HG03066 (cell line): Measurements from ENCODE around the gene ATXN10.
A peak's percentile ranks its signal among the peaks of the same experiment; 100 is the strongest.

Experiments used
- ATAC-seq: cut with Tn5 transposase; IDR thresholded peaks from one replicate; pipeline ENCODE4 v1.9.1; 2021; ENCODE audit warnings: low read depth; ENCODE audit not compliant: unreplicated experiment

ATXN10 gene

DNA sequence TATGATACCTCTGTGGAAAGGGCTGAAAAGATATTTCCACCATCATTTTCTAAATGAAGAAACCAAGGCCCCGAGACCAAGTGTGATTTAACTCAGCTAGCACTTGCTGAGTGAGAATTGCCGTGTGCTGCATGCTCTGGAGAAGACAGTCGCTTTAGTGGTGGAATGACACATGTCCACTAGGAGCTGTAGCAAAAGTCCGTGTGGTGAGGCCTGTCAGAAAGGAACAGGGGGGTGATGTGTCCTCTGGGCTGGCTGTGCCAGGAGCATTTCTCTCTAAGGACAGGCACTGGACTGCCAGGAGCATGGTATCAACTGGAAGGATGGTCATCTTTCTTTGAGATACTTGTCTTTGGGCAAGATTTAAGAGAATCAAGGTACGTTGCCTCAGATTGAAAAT, 72.8 kb downstream of the ATXN10 start:
- no peak for ATAC-seq

DNA sequence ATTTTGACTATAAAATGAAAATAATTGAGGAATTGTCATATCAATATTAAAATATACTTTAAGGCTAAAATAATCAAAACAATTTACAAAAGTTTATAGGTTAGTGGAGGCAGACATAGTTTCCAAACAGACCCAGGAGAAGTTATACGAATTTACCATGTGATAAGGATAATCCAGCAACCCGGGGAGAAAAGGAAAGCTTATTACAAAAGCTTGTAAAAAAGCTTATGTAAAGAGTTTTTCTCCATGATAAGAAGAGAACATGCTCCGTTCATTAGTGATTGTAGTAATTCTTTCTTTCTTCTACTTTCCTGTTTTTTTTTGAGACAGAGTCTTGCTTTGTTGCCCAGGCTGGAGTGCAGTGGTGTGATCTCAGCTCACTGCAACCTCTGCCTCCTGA, 79.0 kb downstream of the ATXN10 start:
- ATAC-seq, result no peak

DNA sequence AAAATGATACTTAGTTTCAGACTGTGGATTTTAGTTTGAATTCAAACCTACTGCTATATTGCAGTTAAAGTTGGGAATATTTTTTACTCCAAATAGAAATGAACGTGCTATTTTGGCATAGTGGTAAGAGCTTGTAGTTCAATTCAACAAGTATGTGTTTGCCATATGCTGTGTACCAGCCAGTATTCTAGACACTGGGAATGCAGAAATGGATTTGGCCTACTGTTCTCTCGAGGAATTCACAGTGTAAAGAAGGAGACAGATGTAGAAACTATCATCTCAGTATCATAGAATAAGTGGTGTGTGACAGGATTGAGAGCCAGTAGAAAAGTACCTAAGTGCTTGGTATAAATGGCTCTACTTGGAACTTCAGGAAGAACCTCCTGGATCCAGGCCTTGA, 80.4 kb downstream of the ATXN10 start:
- no peak for ATAC-seq

DNA sequence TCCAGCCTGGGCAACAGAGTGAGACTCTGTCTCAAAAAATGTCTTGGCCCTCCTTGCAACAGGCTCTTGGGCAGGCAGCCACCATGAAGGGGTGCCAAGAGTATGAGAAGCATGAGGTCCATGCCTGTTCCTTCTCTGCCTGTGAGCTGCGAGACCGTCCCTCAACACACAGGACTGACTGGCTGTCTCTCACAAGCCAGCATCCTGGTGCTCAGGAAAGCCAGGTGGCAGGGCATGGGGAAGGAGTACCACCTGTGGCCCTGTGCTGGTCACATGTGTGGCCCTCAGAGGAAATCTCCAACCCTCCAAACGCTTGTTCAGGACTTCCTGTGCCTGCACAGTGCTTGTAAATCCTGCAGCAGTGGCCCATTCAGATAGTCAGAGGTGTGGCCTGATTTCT, 83.2 kb downstream of the ATXN10 start:
- no peak for ATAC-seq

DNA sequence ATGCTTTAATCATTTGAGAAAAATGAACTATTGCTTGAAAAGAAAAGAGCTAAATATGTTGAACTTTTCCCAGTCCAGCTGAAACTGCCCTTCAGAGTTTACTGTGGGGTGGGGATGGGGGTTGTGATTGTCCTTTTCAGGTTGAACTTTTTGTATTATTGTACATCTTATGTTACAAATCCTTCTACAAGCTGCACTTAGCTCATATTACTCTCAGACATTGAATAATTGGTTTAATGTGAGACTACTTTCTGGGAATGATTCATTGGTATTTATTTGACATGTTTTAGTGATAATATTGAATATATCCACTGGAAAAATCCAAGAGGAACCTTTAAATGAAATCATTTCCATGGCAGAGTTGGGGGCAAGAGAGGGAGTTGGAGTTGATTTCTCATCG, 84.9 kb downstream of the ATXN10 start:
- no peak for ATAC-seq

DNA sequence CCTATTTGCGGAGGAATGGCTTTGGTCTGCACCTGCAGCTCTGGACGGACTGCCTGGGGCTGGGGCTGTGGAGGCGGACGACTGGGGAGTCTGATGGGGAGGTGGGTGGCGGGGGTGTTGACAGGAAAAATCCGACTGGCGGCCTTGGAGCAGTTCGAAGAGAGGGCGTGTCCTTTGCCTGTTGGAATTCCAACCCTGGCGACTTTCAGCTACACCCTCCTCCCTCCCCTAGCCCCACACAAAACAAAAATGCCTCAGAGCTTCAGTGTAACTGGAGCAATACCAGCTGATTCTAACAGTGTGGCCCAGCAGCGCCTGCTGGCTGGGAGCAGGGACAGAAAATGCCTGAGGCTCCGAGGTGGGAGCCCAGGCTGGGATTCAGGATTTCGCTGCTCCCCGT, 85.4 kb downstream of the ATXN10 start:
- ATAC-seq, result no peak

DNA sequence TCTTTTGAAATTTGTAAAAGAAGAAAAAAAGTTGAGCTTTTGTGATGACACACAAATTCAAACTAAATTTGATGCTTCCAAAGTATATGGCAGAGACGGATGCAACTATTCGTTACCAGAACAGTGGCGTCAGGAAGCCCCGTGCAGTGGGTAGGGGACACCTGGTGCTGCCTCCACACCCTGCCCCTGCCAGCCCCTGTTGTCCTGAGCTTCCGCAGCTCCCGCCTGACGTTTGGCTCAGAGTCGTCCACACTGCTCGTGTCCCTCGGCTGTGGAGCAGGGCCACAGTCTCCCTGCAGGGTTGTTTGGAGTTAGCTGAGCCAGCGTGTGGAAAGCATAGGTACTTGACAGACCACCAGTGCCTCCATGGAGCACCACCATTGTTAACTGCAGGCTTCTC, 86.3 kb downstream of the ATXN10 start:
- ATAC-seq, result no peak

DNA sequence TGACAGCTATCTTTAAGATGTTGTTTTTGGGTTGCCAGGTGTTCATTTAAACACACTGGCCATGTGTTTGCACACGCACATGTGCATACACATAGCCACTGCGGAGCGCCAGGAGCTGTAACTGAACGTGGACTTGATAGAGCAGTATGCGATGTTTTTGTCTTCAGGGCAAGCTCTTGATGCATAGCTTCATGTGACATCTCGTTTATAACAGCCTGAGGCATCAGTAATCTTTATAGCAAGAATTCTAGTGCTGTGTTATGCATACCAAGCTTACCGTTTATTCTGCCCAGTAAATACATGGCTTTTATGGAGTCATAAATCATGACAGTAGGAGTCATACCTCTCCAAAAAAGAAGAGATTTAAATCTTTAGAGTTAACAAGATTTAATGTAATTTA, 87.0 kb downstream of the ATXN10 start:
- no peak for ATAC-seq

DNA sequence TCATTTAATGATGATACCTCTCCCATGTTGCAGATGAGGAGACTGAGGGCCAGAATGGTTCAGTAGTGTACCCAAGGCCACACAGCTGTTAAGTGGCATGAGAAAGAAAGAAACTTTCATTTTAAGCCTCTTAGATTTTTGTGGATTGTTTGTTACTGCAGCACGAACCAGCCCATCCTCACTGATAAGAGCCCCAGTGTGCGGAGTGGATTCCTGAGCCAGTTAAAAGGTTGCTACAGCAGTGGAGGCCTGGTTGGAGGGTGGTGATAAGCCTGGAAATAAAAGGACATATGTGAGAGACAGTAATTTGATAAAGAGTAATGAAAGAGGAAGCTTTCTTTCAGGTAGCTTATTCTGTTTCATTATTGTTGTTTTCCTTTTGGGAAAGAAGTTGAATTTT, 89.0 kb downstream of the ATXN10 start:
- no peak for ATAC-seq

DNA sequence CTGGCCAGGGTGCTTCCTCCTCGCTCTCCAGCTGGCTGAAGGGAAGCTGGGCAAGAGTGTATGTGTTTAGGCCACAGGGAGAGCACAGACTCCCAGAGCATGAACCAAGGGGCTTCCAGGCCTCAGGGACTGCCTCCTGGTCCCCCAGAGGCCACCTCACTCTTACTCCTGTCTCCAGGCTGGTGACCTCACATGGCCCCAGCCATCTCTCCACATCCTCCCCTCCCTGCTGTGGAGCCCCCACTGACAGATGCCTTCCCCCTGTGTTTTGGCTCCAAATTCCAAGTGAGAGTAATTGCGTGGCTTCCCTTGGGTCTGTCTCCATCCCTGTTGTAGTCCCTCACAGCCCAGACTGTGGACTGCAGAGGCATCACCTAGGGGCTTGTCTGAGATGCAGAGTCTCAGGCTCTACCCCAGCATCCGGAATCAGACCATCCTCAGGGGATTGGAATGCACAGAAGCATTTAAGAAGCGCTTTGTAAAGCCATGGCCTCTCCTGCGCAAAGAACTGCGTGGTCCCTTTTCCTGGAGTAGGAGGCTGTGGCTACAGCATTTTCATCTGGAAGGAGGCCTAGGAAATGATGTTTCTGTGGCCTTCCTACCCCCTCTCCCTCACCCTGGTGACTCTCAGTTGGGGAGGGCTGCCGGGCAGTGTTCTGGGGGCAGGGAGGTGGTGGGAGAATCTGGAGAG, 91.1 kb downstream of the ATXN10 start:
- ATAC-seq, result no peak

DNA sequence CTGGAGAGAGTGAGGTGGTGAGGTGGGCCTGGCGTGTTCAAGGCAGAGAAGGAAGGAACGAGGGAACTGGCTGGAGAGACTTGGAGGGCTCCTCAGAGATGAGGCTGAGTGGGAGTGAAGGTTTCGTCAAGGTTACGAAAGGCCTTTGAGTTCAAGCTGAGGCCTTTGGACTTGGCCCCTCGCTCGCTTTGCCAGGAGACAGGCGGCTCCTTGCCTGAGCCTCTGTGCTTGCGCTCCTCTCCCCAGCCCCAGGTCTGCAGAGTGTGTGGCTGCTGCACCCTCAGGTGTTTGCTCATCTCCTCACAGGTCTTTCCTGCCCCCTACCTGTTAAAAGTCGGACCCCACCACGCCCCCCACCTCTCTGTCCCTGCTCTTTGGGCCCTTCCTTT, 91.6 kb downstream of the ATXN10 start:
- no peak for ATAC-seq

DNA sequence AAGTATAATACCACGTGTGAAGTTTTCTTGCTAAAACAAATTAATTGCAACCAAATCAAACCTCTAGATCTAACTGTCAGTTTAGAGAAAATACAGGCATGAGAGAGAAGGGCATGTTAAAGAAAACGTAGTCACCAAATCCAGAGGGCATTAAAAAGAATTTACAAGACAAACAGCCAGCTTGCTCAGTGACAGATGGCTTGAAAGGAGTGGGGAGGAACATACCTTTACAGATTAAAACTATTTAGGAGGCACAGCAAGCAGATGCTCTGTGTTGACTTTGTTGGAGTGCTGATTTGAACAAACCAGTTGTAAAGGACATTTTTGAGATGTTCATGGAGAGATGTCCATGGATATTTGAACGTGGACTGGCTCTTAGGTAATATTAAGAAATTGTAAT, 96.9 kb downstream of the ATXN10 start:
- no peak for ATAC-seq

DNA sequence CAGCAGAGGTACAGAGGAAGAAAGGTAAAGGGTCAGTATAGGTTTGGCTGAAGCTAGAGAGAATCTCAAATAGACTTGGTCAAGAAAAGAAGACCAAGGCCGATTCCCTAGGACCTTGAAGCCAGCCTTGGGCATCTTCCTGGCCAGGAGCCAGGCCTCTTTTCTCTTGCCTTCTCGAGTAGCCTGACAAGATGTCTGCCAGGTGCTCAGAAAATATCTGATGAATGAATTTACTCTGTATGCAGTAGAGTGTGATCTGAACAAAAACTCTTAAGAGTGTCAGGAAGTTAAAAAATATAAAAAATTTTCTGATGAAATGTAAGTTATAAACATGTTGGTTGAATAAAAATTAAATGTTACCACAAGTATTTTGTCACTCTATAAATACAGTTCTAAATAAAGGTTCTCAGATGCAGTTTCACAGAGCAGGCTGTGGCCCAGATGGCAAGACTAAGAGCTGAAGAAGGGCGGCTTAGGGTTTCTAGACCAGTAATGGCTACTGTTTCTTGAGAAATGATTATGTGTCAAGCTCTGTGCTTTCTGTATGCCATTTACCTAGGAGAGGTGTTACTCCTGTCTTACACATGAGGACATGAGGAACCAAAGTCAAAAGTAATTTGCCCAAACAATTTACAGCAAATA, 98.1 kb downstream of the ATXN10 start:
- ATAC-seq, result no peak

DNA sequence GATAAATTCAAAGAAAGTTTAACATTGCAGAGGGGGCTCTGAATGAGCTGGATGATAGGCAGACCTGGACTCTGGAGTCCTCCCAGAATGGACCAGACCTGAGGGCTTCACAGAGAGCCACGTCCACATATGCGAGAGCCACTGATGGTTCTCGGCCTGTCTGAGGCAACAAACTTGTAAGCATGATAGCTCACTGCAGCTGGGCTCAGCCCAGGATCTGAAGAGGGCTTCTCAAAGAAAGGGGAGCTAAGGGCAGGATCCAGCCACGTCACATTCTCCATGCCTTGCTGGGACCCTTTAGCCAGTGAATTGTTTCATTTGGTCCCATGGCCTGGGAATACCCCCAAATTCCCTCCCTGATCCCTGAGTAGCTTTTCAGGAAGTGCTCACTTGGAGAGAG, 98.9 kb downstream of the ATXN10 start:
- no peak for ATAC-seq

DNA sequence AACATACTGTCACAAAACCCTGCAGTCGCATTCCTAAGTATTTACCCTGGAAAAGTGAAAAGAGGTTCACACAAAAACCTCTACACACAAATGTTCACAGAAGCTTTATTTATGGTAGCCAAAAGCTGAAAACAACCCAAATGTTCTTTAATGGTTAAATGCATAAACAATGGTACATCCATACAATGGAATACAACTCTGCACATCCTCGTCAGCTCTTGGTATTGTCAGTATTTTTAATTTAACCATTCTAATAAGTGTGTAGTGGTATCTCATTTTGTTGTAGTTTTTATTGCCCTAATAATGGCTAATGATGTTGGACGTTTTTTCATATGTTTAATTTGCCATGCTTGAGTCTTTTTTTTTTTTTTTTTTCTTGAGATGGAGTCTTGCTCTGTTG, 99.4 kb downstream of the ATXN10 start:
- ATAC-seq, result no peak

DNA sequence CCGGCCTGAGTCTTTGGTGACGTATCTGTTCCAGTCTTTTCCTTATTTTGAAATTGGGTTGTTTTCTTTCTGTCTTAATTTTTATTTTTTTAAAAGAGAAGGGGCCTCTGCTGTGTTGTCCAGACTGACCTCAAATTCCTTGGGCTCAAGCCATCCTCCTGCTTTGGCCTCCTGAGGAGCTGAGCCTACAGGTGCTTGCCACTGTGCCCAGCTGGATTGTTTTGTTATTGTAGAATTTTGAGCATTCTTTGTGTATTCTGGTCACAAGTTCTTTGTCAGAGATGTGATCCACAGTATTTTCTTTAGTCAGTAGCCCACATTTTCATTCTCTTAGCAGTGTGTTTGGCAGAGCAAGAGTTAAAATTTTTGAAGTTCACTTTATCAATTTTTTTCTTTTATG, 100.1 kb downstream of the ATXN10 start:
- ATAC-seq, result no peak

DNA sequence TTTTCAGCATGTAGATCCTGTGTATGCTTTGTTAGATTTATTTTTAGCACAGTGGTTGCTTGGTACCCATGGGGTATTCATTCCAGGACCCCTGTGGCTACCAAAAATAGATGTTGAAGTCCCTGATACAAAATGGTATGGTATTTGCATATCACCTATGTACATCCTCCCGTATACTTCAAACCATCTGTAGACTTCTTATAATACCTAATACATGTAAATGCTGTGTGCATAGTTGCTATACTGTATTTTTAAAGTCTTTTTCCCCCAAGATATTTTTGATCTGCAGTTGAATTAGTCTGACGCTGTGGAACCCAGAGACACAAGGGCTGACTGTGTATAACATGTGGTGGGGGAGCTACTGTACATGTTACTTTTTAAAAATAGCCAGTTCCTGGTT, 101.1 kb downstream of the ATXN10 start:
- no peak for ATAC-seq

DNA sequence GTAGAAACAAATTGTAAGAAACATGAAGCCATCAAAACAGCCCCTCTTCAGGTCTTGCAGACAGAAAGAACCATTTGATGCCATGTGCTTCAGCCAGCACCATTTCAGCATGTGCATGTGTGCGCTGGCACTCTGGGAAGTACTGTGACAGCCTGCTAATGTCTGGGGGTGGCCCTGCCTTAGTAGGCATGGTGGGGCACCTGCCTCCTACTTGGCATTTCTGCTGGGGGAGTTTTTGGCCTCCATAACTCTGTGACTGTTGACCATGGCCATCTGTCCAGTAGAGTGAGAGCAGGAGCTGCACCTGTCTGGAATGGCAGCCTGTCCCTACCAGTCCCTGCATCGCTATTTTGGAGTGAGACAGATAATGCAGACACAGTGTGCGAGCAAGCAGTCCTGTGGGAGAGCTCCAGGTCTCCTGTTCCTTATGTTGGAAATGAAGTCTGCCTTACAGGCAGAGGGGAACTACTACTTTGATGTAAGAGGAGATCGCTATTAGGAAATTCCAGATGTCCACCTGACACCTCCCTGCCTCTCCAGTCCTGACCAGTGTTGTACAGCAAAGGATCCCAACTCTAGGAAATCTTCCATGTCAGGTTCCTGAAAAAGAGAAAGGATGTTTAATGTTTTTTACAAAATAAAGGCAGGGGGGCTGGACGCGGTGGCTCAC, 102.5 kb downstream of the ATXN10 start:
- ATAC-seq, result no peak

DNA sequence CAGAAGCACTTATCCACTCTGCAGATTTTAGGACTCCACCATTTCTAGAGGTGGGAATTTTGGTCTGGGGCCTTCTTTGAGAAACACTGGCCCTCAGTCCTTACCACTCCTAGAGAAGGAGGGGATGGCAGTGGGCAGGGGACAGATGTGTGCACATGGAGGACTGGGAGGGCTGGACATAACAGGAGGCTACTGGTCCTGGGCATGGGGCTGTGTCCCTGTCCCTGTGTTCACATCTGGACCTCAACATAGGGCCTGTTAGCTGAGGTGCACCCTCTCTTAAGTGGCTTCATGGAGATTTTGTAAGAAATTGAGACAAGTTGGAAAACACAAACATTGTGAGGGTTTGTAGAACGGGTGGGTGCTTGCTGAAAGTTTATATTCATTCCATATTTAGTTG, 103.4 kb downstream of the ATXN10 start:
- no peak for ATAC-seq

DNA sequence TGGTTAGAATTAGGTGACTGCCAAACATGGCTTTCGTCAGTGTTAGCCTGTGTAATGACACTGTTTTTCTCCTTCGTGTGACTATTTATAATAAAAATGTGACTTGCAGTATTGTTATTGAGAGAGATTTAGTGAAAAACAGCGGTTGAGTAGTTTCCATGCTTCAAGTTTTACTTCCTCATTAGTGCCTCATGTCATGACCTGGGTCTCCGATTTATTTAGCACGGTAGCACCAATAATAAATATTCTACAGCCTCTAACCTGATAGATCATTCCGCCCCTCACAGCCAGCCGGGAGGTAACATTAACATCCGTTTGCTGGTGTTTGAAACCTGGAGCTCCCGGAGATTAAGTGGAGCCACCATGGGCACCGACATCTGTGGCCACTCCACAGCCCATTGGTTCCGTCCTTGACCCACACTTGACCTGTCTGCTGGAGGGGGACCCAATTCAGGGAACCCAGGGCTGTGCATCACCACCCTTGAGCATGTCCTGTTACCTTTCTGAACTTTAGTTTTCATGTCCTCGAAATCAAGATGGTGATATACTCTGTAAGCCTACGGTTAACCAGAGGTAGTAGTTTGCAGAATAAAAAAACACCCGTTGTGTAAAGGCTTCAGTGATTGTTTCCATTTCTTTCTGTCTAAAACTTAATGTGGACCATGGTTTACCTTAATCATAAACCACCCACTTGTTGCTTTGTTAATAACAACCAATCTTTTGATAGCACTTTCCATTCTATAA, 104.1 kb downstream of the ATXN10 start:
- peak; percentile 76 for ATAC-seq

DNA sequence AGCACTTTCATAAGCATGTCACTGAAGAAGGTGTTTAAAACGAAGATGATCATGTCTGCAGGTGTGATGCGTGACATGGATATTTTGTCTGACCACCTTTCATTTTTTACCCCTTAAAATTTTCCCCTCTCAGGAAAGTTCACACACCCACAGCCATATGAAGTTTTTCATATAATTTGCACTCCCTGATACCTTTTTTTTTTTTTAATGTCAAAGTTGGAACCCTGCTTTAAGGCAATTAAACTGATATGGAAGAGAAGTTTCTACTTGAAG, 104.6 kb downstream of the ATXN10 start:
- no peak for ATAC-seq
